ENCODE results near the gene DCST1. TPM values are rescaled to one million over a fixed set of nuclear protein-coding genes. Genes with fewer than 3 reads are reported as not detected.

The DCST1 gene
- total and polyA plus RNA-seq, 2 donors (not counting 3 experiments of a cell fraction or from before 2014, with no cell fraction given) = not detected

DNA sequence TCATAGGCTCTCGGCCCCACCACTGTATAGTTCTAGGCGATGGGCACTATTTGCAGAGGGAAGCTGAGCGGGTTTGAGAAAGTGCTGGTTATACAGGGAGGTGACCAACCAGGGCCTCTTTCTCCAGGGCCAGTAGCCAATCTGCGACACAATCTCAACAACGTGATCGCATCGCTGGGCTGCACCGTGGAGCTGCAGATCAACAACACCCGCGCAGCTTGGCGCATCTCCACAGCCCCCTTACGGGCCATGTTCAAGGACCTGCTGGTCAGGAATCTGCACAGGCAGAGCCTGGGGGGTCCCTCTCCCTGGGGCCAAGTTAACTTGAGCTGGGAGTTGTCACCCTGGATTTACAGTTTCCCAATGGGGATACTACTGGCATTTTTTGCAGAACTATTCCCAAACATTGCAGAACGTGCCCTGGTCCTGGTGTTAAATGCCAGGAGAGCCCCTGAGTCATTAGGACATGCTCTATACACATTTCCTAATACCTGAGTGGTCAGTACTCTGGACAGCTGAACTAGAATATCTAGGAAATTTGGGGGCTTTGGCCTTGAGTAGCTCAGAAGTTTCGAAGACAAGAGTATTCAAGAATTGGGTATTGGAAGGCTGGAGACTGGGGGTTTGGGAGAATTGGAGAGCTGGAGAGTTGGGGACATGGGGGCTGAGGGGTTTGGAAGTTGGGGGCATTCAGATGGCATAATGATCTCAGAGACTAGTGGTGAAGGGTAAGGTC is 6.9 kb downstream of the DCST1 start:
- H3K9me3 ChIP-seq (replicated peaks; ENCODE audit: control insufficient read depth, insufficient read depth, low read length) = no peaks in the 10 kb centered on the region
- H3K9me1 ChIP-seq (replicated peaks; ENCODE audit: control insufficient read depth, extremely low read depth, insufficient read depth, low read length) = no peaks in the 10 kb centered on the region
- H3K4me1 ChIP-seq (ENCODE audit: control insufficient read depth, extremely low read depth, insufficient read depth, low read length) = peaks cover 16% of the 10 kb centered on the region
- no peak overlapping the region for H3K27ac ChIP-seq (ENCODE audit: insufficient read depth, low read depth, low read length)
- no peak overlapping the region for H3K4me2 ChIP-seq (ENCODE audit: insufficient read depth, low read length)
- H3K79me2 ChIP-seq (ENCODE audit: control insufficient read depth, insufficient read depth, low read length) = no peaks in the 10 kb centered on the region
- no peak overlapping the region for H3K9ac ChIP-seq (replicated peaks; ENCODE audit: extremely low read depth, insufficient read depth, low read length)
- DNase-seq (ENCODE audit: low read depth, low spot score) (no peak), FAIRE-seq (no peak)
- dilution Hi-C loops (cut with MboI; ENCODE audit: extremely low pct_ligation_motif_present, low sequenced_read_pairs) = no loop called here
- ChIA-PET POLR2A (no interaction called here), CTCF (interaction anchor here (0.7 to 3.0 kb wide), 7 partner anchors 11 to 371 kb away, joined by 3 to 13 read pairs (median 5); partner anchors contain the start of gene ADAM15)
- TF ChIP-seq FOS (IDR thresholded peaks at IDR 0.05; ENCODE audit: borderline replicate concordance, insufficient read depth, low read length) = no peak
- TF ChIP-seq GATA2 (IDR thresholded peaks at IDR 0.05; ENCODE audit: insufficient read depth, insufficient read length, low read depth, low read length) = no peak
- TF ChIP-seq EZH2 (IDR thresholded peaks at IDR 0.05; ENCODE audit: borderline replicate concordance, low read depth, low read length, severe bottlenecking) = no peak
- TF ChIP-seq, protein P1, sequence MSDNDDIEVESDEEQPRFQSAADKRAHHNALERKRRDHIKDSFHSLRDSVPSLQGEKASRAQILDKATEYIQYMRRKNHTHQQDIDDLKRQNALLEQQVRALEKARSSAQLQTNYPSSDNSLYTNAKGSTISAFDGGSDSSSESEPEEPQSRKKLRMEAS (IDR thresholded peaks at IDR 0.05; ENCODE audit: insufficient read depth, insufficient read length) = no peak
- TF ChIP-seq POLR2AphosphoS5 (IDR thresholded peaks at IDR 0.05; ENCODE audit: insufficient read depth, low read depth, low read length) = no peak
- TF ChIP-seq MYC (IDR thresholded peaks at IDR 0.05; ENCODE audit: low read depth, low read length) = no peak
- TF ChIP-seq JUN (IDR thresholded peaks at IDR 0.05; ENCODE audit: borderline replicate concordance, insufficient read depth, insufficient read length, low read depth) = no peak
- TF ChIP-seq POLR2A (IDR thresholded peaks at IDR 0.05; ENCODE audit: low read depth, low read length) = no peak
- TF ChIP-seq, protein P2, sequence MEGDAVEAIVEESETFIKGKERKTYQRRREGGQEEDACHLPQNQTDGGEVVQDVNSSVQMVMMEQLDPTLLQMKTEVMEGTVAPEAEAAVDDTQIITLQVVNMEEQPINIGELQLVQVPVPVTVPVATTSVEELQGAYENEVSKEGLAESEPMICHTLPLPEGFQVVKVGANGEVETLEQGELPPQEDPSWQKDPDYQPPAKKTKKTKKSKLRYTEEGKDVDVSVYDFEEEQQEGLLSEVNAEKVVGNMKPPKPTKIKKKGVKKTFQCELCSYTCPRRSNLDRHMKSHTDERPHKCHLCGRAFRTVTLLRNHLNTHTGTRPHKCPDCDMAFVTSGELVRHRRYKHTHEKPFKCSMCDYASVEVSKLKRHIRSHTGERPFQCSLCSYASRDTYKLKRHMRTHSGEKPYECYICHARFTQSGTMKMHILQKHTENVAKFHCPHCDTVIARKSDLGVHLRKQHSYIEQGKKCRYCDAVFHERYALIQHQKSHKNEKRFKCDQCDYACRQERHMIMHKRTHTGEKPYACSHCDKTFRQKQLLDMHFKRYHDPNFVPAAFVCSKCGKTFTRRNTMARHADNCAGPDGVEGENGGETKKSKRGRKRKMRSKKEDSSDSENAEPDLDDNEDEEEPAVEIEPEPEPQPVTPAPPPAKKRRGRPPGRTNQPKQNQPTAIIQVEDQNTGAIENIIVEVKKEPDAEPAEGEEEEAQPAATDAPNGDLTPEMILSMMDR (IDR thresholded peaks at IDR 0.05; ENCODE audit: extremely low read depth in 1 of 2, insufficient read depth in 1 of 2, low read depth in 1 of 2, low read length in 2 of 2) = no peak
- no peak overlapping the region for H3K4me3 ChIP-seq (replicated peaks in 1 of 3; ENCODE audit: insufficient read depth in 1 of 3, low read depth in 1 of 3, low read length in 3 of 3)
- intact Hi-C loops (cut with micrococcal nuclease) = no loop called here
- H3K36me3 ChIP-seq (ENCODE audit: control insufficient read depth in 2 of 2, extremely low read depth in 1 of 2, insufficient read depth in 2 of 2, low read length in 2 of 2) = no peaks in the 10 kb centered on the region
- peaks cover 0 to 5% of the 10 kb centered on the region in 2 experiments for H3K27me3 ChIP-seq (ENCODE audit: control insufficient read depth in 2 of 2, insufficient read depth in 2 of 2, low read length in 2 of 2)
- no peaks in the 10 kb centered on the region for H4K20me1 ChIP-seq (replicated peaks; ENCODE audit: control insufficient read depth, extremely low read depth, insufficient read depth, low read length)
- no peak overlapping the region for H2AFZ ChIP-seq (ENCODE audit: low read depth, low read length)
- no TSS peak for BruUV-seq (replicated peaks)
